SIG-M5 (cell line): ENCODE results near the gene SIPA1L2.

Source experiments
- DNase-seq: peaks from one replicate; lab custom pipeline; 2025; lab: John Stamatoyannopoulos, UW

SIPA1L2 gene

DNA sequence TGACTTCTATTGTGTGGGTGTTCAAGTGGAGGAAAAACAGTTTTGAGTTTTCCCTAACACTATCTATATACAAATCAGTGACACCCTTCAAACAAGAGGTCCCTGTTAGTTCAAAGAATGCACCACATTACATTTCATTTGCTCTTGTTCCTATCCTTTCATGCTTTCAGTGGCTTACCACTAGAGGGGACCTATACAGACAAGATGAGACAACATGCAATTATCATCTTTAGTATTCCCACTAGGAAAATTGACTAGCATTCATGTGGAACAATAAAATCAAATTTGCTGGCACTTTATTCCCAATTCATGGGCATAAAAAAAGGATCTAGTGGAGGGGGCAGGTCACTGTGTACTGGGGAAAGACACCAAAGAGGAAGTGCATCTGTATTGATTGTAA is 13.3 kb upstream of the SIPA1L2 start:
- no peak for DNase-seq

DNA sequence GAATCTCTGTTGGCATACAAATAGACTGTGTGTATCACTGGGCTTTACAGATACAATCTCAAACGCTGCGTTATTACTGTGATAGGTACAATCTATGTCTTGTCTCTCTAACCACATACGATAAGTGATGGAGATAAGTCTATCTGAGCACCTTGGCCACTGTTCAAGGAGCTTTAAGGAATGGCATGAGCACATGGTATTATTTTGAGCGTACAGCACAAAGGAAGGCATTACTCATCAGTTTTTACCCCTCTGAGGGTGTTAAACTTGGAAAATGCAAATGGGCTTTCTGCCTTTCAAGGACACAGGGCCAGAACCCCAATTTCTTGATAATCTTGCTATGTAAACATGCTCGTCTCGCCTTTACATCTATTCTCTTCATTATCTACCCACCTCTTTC is 11.6 kb upstream of the SIPA1L2 start:
- no peak for DNase-seq

DNA sequence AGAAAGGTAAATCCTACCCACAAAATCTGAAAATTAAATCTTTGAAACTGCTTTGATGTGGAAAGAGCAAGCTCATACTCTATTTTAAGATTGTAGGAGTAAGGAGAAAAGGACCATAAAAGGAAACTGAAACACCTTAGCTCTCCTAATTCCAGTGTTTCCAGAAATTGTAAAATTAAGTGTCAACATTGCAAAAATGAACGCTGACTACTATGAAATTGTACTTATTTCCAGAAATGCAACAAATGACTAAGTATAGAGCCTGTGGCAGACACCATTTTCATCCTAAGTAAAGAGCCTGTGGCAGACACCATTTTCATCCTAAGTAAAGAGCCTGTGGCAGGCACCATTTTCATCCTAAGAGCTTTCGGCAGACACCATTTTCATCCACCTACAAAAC is 6.9 kb upstream of the SIPA1L2 start:
- DNase-seq: no peak

DNA sequence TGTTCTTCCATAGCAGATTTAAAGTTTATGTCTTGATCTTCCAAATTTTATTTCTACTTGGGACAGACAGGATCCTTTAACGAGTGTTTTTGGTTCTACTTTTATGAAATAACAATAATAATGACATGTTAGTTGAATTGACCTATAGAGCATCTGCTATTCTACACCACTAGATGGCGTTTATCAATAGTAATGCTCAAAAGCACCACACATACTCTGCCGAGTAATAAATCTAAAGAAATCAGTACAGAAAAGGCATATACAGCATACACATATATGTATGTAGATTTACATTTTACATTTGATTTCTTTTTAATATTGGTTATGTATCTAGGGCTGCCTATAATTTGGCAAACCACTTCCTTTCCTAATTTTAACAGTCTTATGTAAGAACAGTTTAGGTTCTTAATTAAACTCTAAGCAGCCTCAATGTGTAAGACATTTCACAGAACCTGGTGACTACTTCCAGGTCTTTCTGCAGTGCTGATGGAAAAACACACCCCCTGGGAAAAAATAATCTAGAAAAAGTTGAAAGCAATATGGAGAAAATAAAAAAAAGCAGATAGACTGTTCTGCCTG is 5.9 kb upstream of the SIPA1L2 start:
- no peak for DNase-seq

DNA sequence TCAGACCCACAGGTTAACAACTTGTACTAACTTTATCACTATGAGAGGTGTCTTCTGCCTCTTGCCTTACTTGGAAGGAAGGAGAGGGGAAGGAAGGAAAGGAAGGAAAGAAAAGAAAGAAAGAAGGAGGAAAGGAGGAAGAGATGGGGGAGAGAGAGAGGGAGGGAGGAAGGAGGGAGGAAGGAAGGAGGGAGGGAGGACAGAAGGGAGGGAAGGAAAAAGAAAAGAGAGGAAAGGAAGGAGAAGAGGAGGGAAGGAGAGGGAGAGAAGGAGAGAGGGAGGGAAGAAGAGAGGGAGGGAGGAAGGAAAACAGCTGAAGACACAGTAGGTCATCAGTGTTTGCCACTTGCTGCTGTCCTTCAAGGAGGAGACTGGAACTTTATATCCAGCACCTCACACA is 5.3 kb upstream of the SIPA1L2 start:
- DNase-seq: no peak

DNA sequence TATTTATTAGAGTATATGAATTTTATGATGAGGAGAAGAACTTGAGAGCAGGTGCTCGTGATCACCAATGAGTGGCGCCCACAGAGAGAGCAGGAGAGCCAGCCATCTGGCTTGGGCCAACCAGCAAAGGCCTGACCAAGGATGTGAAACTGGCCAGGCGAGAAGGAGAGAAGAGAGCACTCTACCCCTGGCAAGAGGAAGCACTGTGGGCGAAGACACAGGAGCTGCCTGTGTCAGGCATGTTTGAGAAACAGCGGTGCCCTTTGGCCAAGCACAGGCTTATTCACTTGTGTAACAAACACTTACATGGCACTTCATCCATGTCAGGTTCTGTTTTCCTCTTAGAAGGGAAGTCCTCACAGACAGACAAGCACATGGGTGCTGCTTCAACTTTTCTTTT is 4.2 kb upstream of the SIPA1L2 start:
- no peak for DNase-seq

DNA sequence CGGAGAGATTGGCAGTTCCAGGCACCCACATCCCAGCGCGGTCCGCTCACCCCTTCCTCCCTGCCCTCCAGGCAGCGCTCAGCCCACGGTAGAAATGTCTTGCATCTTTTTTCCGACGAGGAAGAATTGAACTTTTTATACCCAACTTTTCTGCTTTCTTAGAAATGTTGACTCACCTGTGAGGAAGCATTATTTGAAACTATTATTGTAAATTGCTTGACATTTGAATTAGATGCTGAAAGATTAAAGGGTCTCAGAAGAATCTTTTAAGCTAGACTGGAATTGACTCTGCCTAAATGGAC is 912 bp upstream of the SIPA1L2 start:
- no peak for DNase-seq

DNA sequence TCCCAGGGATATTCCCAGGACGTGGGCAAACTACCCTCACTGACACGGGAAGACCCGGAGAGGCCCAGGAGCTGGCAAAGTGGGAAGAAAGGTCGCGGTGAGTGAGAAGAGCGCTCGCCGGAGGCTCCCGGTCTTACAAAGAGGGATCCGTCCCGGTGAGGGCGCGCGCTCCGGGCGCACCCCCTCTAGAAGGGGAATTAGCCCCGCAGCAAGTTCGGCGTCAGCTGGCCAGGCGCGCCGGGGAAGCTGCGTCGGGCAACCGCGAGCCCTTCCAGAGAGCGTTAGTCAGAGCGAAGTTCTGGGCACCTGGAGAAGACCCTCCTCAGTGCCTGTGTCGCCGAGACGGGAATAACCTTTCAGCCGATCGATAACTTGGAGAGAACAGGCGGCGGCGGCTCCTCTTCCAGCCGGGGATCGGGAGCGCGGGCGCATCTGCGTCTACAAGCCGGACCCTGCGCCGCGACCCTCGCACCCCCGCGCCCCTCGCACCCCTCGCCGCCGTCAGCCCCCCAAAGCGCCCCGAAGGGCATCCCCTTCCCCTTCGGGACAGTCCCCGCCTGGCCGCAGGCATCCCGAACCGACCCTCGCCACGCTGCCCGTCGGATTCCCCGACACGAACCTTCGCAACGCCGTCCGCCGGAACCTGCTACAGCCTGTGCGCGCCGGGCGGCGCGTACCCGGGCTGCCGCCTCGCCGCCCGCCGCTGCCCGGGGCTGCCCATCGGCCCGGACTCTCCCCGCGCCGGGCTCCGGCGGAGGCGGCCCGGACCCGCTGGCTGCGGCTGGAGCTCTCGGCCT is 485 bp downstream of the SIPA1L2 start:
- no peak for DNase-seq

DNA sequence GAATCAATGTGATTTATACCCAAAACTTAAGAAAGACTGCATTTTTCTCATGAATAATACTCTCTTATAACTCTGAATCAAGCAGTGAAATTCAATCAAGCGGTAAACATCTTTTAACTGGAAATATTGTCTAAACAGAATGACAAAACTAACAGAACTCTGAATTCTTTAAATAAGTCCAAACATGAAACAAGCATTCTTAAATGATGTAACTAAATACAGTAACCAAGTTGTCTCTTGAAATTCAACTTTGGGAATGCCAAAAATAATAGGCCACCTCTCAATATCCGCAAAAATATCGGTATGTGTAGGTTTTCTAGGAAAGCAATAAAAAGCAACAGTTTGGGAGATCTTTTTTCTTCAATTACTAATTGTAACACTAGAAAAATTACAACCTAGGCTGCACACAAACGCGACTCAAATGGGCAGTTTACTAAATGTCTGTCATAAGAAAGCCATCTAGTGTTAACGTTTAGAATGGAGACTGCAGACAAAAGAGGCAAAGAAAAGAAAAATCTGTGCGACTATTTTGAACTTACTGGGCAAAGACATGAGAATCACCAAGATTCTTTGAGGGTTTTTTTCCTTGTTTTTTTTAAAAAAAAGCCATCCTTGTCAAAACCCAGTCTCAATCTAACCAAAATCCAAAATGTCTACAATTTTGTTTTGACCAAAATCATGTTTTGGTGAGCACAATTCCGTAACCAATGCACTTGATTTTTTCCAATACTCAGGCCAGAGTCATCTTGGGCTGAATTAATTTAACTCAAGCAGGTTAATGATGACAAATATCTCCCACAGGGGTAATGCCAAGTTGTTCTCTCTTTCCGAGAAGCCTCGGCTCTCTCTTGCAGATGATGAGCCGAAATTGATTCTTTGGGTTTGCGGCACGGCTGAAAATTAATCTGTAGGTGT is 1.3 kb downstream of the SIPA1L2 start:
- no peak for DNase-seq

DNA sequence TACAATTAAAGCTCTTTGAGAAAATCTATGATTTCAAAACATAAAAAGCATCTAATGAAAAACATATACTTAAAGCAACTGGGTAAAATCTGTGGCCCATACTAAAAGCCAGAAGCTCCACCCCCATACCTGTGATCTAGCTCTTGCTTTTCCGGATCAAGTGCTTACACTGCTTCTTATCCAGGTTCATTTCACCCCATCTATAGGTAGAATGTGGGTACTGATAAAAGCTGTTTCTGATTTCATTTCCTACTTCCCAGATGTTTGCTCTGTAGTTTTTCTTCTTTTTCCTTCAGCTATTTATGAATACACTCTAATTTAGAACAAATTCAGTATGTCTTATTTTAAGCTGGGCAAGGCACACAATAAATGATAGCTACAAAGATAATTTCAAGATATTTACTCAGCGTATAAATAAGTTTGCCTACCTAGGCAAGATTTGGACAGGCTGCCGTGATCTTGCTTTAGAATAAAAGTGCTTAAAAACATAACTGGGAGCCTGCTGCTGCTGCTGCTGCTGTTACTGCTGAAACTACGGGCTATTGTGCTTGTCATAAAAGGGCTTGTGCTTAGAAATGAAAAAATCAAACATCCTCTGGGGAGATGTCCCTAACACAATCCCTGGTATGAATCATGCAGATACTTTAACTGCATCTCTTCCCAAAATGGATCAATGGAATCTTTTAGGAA is 2.1 kb downstream of the SIPA1L2 start:
- no peak for DNase-seq

DNA sequence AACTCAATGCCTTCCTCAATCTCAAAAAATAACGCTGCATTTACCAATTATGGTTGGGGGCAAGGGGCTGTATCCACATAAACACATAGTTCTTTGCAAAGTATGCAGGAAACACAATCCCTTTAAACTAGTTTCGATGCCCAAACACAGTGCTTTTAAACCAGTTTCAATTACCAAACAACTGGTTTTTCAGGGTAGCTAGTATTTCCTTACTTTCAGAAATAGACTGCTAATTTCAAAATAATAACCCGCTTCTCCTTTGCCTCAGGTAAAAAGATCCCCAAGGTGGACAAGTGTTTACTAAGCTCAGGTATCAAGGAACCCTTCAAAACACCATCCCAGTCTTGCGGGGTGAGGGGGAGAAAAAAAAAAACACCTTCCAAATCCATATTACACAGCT is 2.8 kb downstream of the SIPA1L2 start:
- DNase-seq: no peak

DNA sequence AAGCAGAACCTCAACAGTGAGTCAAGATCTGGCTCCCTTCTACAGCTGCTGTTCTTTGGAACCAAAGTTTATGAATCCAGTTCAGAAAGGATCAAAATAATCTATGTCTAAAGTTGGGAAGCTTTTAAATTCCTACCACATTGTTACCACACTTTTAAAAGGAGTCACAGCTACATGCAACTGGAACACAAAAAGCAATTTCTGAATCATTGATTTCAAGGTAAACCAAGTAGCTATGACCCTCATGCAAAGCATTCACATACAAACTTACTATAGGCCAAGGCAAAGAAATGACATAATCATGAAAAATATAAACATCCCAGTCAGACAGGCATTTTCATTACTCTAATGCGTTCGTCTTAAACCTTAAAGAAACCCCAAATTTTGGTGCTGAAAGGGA is 3.5 kb downstream of the SIPA1L2 start:
- no peak for DNase-seq

DNA sequence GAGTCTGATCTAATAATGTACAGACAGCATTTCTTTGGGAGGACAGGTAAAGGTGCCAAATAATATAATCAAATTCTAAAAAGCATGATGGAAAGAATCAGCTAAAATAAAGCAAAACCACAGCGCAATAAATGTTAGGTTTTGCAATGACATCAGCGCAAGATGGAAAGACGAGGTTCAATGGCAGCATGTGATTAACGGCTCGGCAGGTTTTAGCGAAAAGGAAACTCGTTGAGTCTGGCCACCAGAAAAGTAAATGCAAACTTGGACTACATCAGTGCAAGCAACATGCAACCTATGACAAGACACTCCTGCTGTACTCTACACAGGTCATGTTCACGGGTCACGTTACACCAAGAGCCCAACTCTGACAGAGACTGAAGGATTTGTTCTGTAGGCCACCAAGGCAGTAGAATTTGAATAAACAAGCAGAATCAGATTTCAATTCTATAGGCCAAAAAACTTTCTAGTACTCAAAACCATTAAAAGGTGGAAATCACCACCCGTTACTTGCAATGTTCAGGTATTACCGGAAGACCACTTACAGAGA is 4.5 kb downstream of the SIPA1L2 start:
- no peak for DNase-seq

DNA sequence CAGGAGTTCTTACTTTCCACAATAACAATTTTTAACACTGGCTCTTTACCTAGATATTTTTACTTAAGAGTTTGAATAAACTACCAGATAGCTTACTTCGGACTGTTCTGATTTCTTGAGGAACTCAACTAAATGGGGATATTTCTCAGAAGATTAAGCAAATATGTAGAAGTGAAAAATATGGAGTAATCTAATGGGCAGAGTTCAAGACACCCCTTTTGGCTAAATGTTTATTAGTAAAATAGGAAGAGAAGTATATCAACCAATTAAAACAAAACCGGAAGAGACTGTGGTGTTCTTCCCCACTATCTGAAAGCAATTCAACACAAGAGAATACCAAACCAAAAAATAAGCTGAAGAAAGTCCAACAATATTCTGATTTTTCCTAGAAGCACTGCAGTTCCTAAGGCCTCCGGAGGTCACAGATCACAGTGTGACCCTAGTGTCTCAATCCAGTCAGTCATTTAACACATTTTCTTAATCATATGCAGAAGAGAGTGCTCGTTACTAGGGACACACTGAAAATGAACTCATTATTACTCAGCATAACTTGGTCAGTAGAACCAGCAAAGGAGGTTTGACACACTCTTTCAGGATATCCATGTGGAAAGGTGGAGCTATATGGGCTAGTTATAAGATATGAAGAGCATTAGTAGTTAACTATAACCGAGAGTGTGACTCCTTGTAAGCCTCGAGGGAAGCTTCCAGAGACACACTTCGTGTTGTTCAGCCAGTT is 5.2 kb downstream of the SIPA1L2 start:
- DNase-seq: no peak

DNA sequence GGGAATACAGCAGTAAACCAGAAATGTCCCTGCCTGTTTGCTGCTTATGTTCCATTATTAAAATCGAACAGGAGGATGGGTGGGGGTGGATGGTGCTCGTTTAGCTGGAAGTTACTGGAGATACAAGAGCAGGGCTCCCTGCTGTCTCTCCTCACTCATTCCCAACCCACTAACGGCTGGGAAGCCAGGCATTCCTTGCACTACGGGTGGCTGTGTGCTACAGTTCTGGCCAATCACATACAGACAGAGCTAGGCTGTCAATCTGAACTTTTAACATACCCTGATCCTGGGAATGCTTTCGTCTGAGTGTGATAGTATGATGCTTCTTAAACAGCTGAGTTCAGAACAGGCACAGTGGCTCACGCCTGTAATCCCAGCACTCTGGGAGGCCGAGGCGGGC is 7.0 kb downstream of the SIPA1L2 start:
- DNase-seq: no peak

DNA sequence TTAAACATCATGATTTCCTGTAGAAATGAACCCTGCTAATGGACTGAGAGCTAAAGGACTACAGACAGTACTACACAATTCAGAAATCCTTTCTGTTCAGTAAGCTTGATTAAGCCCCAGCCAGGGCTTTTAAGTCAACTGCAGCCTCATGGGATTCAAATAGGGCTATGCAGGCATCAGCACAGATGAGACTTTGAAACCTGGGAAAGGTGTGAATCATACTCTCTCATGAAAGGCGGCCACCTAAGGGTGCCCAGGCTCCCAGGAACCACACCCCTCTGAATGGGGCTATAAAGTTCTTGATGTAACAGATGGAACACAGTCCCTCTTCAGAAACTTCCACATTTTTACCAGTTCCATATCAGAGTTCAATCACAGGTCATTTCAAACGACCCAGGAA is 7.6 kb downstream of the SIPA1L2 start:
- no peak for DNase-seq

DNA sequence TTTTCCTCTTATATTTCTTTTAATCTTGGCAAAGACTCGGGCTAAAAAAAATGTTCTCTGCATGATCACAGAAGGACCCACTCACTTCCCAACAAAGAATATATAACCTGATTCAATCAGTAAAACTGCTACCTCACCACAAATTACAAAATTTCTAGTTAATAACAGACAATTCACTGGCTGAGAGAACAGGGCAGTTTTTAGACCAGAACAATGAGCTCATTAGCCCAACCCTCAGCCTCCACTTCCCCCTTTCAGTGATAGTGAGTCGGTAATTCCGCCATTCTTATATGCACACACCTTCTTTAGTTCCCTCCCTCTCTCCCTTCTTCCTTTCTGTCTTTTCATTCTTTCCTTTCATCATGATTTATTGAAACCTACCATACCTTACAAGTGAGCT is 8.9 kb downstream of the SIPA1L2 start:
- no peak for DNase-seq

DNA sequence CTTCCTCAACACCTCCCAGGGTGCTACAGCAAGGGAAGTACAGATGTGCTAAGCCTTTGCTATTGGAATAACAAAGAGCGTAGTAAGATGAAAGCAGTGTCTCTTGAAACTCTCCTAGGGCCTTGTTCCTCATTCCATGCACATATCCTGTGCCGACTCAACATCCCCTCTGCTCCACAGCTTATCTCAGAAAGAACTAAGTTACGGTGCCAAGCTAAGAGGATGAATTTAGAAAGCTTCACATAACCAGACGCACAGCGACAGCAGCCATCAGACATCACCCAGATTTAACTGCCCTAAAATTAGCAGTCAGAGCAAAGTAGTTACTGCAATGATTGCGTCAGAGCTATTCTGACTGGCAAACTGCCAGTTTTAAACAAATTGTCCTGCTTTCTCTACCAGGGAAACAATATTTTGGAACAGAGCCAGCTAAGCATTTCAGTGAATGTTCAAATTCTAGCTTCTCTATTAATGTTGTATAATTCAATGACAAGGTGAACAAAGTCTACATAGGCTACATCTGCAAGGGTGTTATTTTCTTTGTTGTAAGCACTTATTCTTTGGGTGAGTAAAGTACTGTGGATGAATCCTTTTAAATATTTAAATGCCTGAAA is 9.5 kb downstream of the SIPA1L2 start:
- DNase-seq: peak; percentile 39

DNA sequence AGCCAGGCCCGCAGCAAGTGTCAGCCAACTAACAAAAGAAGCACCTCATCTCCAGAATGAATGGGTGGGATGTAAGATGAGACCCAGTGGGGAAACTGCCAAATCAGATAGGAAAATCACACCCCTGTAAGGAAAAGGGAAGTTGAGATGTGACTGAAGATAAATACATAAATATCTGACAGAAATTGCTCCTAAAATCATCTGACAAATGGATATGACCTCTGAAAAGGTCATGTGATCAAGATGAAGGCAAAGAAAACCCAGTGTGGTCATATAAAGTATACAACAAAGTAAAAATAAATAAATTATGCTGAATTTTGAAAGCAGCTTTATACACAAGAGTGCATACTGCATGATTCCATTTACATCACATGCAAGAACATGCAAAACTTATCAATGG is 12.7 kb downstream of the SIPA1L2 start:
- DNase-seq: no peak

DNA sequence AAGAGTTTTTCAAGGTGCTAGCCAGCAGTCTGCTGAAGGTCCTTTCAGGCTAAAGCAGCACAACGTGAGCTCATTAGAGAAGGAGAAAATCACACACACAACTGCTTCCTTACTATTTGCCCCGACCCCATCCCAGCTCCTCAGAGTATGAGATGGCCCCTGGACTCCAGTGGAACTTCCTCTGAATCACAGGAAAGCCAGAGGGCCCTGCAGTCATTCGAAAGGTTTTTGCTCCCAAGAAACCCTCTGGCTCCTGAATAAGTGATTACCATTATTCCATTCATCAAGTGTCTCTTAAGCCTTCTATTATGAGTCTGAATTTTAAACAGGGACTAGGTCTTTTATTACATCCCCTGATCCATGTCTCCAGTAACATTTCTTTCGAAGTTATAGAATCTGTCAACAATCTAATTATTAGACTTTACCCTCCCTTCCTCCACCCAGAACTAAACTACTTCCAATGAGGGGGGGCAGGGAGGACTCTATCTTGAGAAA is 14.6 kb downstream of the SIPA1L2 start:
- DNase-seq: no peak

DNA sequence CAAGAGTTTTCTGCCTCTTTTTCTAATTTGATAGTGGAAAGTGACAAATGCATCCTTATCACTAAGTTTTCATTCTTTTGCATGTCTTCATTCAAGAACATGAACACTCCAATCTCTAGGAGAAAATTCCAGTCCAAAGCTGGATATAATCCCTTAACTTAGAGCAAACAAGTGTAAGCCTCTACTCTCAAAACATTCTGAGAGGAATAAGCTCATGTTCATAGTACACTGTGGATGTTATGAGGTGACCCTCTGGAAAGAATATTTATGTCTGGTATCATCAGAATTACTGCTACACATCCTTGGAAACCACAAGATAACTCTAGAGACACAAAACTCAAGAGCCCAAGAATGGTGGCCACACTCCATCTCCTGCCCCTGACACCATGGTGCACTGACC is 15.1 kb downstream of the SIPA1L2 start:
- DNase-seq: no peak
